Fibroblast of skin of left quadriceps (primary cell): Measurements from ENCODE around the gene DESI1.
"Not testable (repeated sequence)": the region's sequence is repeated elsewhere in the genome, so short reads cannot be mapped to it uniquely, and the experiment has no call there.

Experiments
- DNase-seq, 2 experiments: peaks; one replicate each; pipeline ENCODE4 v3.0.0-alpha.2; 2013; ENCODE audit warnings: low read depth in 2 of 2

DESI1 gene

GRCh38 chr22:41636467-41636866 lies 15.6 kb upstream of the DESI1 start:
- no peak for DNase-seq

GRCh38 chr22:41634610-41635009 lies 13.8 kb upstream of the DESI1 start:
- not testable (repeated sequence) for DNase-seq

GRCh38 chr22:41631615-41632014 lies 10.8 kb upstream of the DESI1 start:
- not testable (repeated sequence) for DNase-seq

- DNase-seq = not testable (repeated sequence)
Observed at GRCh38 chr22:41631115-41631514, 10.3 kb upstream of the DESI1 start.

- DNase-seq = no peak
Observed at GRCh38 chr22:41625577-41625976, 4.7 kb upstream of the DESI1 start.

GRCh38 chr22:41621911-41622179 lies 1.0 kb upstream of the DESI1 start:
- DNase-seq = no peak

- DNase-seq = peak; percentile 98 to 99
Observed at GRCh38 chr22:41621099-41621910, 462 bp upstream of the DESI1 start, which contains the start of gene XRCC6. TSS of gene XRCC6 (plus strand) at chr22:41621295. CDS start at chr22:41622005, 710 bp downstream.

GRCh38 chr22:41619979-41620588 lies 759 bp downstream of the DESI1 start:
- no peak for DNase-seq

GRCh38 chr22:41613456-41613855 lies 7.4 kb downstream of the DESI1 start:
- no peak for DNase-seq

GRCh38 chr22:41612603-41613306 lies 8.1 kb downstream of the DESI1 start:
- no peak for DNase-seq

GRCh38 chr22:41608386-41608785 lies 12.5 kb downstream of the DESI1 start:
- DNase-seq = no peak

- DNase-seq = no peak
Observed at GRCh38 chr22:41603873-41604332, 16.9 kb downstream of the DESI1 start.

GRCh38 chr22:41600976-41601375 lies 19.9 kb downstream of the DESI1 start:
- no peak for DNase-seq

- DNase-seq = no peak
Observed at GRCh38 chr22:41598891-41599635, 21.8 kb downstream of the DESI1 start.

GRCh38 chr22:41598081-41598480 lies 22.8 kb downstream of the DESI1 start:
- DNase-seq = peak; percentile 42 to 62

- DNase-seq = no peak
Observed at GRCh38 chr22:41597635-41597953, 23.2 kb downstream of the DESI1 start.

- no peak for DNase-seq
Observed at GRCh38 chr22:41596776-41597634, 23.8 kb downstream of the DESI1 start.

GRCh38 chr22:41595703-41596102 lies 25.1 kb downstream of the DESI1 start:
- no peak for DNase-seq

GRCh38 chr22:41593336-41593960 lies 27.4 kb downstream of the DESI1 start:
- DNase-seq = not testable (repeated sequence)

- DNase-seq = peak; percentile 99
Observed at GRCh38 chr22:41589391-41590241, 31.2 kb downstream of the DESI1 start, which contains the start of gene PMM1. TSS of gene PMM1 (minus strand) at chr22:41589840. CDS start at chr22:41589805, 35 bp downstream.
